ENCODE measurements around the gene OR5W2.

OR5W2 gene
- long read RNA-seq, result 0 reads

- H3K4me3 ChIP-seq (replicated peaks; ENCODE audit: insufficient read depth, low read length), result no peak within 1 kb of the TSS
- no peak within 1 kb of the TSS for H3K27ac ChIP-seq (replicated peaks)
- TF ChIP-seq CTCF (IDR thresholded peaks at IDR 0.05; ENCODE audit: insufficient read depth, low read length), result no peak
- no peak for TF ChIP-seq POLR2AphosphoS5 (IDR thresholded peaks at IDR 0.05; ENCODE audit: low read depth)
- no peak for TF ChIP-seq SPI1 (IDR thresholded peaks at IDR 0.05; ENCODE audit: borderline replicate concordance, low read depth)
- TF ChIP-seq REST (IDR thresholded peaks at IDR 0.05; ENCODE audit: insufficient replicate concordance, low read depth), result no peak
- no peak for TF ChIP-seq GABPA (IDR thresholded peaks at IDR 0.05; ENCODE audit: low read depth)
- no peak for DNase-seq (ENCODE audit: low read depth in 1 of 2, low spot score in 1 of 2)
- no peaks in the 10 kb centered on the region for H3K27me3 ChIP-seq (ENCODE audit: insufficient read depth, poor library complexity, severe bottlenecking)
Observed at GRCh38 chr11:55914482-55914881, at the start of gene OR5W2. OR5W2 (minus strand) TSS chr11:55914582; CDS start chr11:55914582, 0 bp downstream.

GRCh38 chr11:55956521-55956920 lies 42.1 kb upstream of the OR5W2 start:
- no peak for TF ChIP-seq CTCF (IDR thresholded peaks at IDR 0.05; ENCODE audit: insufficient read depth, low read length)
- TF ChIP-seq POLR2AphosphoS5 (IDR thresholded peaks at IDR 0.05; ENCODE audit: low read depth), result no peak
- no peak for TF ChIP-seq SPI1 (IDR thresholded peaks at IDR 0.05; ENCODE audit: borderline replicate concordance, low read depth)
- TF ChIP-seq GABPA (IDR thresholded peaks at IDR 0.05; ENCODE audit: low read depth), result no peak
- no peak for TF ChIP-seq REST (IDR thresholded peaks at IDR 0.05; ENCODE audit: insufficient replicate concordance, low read depth)
- no peak overlapping the region for H3K4me3 ChIP-seq (replicated peaks; ENCODE audit: insufficient read depth, low read length)
- no peak overlapping the region for H3K27ac ChIP-seq (replicated peaks)
- no peak for DNase-seq (ENCODE audit: low read depth in 1 of 2, low spot score in 1 of 2)
- no peaks in the 10 kb centered on the region for H3K27me3 ChIP-seq (ENCODE audit: insufficient read depth, poor library complexity, severe bottlenecking)

- DNase-seq (ENCODE audit: low read depth in 1 of 2, low spot score in 1 of 2), result no peak
- no peak for TF ChIP-seq GABPA (IDR thresholded peaks at IDR 0.05; ENCODE audit: low read depth)
- no peak for TF ChIP-seq CTCF (IDR thresholded peaks at IDR 0.05; ENCODE audit: insufficient read depth, low read length)
- TF ChIP-seq SPI1 (IDR thresholded peaks at IDR 0.05; ENCODE audit: borderline replicate concordance, low read depth), result no peak
- no peak for TF ChIP-seq POLR2AphosphoS5 (IDR thresholded peaks at IDR 0.05; ENCODE audit: low read depth)
- no peak for TF ChIP-seq REST (IDR thresholded peaks at IDR 0.05; ENCODE audit: insufficient replicate concordance, low read depth)
Observed at GRCh38 chr11:55949330-55949729, 34.9 kb upstream of the OR5W2 start.

More at GRCh38 chr11:55949330-55949729, 34.9 kb upstream of the OR5W2 start:
- Histone ChIP-seq H3K27ac (replicated peaks) (no peak overlapping the region), H3K4me3 (replicated peaks; ENCODE audit: insufficient read depth, low read length) (no peak overlapping the region), H3K27me3 (ENCODE audit: insufficient read depth, poor library complexity, severe bottlenecking) (no peaks in the 10 kb centered on the region)

All from HL-60 (cell line).